NCI-H2029 treated with DMSO at 0.1 percent for 48 hours (cell line): ENCODE results near the gene CCNE1.
"Not testable (repeated sequence)": the region's sequence is repeated elsewhere in the genome, so short reads cannot be mapped to it uniquely, and the experiment has no call there.

Experiments
- DNase-seq: peaks from one replicate; lab custom pipeline; 2025; lab: John Stamatoyannopoulos, UW

CCNE1 gene

DNA sequence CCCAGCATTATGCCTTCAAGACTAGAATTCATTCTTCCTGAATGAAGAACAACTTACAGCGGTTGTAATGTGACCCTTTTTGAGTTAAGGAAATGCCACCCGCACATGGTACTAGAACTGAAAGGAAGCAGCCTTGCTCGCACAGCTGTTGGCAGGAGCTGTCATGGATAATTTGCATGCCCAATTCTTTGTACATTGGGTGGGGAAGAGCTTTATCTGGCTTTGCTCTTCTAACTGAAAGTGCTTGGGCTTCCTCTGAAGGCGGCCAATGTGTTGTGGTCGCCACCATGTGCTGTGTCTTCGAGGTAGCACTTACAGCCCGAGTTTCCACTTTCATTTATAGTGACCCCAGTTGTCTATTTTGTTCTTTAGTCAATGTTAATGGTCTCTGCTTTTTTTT is 3.4 kb downstream of the CCNE1 start:
- DNase-seq, result no peak

GRCh38 chr19:29817316-29817715 is 5.5 kb downstream of the CCNE1 start:
- no peak for DNase-seq

DNA sequence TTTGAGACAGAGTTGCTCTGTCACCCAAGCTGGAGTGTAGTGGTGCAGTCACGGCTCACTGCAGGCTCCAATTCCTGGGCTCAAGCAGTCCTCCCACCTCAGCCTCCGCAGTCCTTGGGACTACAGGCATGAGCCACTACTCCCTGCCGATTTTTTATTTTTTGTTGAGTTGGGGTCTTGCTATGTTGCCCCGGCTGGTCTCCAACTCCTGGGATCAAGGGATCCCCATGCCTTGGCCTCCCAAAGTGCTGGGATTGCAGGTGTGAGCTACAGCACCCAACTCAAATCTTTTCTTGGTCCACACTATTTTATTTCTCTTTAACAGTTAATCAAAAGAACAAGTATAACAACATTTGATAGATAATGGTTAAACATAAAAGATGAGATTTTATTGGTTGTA is 7.5 kb downstream of the CCNE1 start:
- no peak for DNase-seq

DNA sequence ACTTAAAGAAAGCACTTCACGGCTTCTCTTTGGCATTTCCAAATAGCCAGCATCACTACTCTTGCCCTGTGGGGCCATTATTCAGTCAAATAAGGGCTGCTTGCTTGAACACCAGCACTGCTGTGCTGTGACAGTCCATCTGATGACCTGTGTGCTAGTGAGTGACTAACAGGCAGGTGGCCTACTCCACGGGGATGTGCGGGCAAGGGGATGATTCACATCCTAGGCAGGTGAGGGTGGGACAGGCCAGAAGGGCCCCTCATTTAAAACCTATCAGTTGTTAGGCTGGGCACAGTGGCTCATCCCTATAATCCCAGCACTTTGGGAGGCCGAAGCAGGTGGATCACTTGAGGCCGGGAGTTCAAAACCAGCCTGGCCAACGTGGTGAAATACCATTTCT is 8.2 kb downstream of the CCNE1 start:
- no peak for DNase-seq

DNA sequence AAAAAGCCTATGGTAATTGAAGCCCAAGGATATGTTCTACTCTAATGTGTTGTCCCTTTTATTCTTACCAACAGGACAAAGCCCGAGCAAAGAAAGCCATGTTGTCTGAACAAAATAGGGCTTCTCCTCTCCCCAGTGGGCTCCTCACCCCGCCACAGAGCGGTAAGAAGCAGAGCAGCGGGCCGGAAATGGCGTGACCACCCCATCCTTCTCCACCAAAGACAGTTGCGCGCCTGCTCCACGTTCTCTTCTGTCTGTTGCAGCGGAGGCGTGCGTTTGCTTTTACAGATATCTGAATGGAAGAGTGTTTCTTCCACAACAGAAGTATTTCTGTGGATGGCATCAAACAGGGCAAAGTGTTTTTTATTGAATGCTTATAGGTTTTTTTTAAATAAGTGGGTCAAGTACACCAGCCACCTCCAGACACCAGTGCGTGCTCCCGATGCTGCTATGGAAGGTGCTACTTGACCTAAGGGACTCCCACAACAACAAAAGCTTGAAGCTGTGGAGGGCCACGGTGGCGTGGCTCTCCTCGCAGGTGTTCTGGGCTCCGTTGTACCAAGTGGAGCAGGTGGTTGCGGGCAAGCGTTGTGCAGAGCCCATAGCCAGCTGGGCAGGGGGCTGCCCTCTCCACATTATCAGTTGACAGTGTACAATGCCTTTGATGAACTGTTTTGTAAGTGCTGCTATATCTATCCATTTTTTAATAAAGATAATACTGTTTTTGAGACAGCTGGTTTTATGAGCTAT is 12.0 kb downstream of the CCNE1 start:
- no peak for DNase-seq

DNA sequence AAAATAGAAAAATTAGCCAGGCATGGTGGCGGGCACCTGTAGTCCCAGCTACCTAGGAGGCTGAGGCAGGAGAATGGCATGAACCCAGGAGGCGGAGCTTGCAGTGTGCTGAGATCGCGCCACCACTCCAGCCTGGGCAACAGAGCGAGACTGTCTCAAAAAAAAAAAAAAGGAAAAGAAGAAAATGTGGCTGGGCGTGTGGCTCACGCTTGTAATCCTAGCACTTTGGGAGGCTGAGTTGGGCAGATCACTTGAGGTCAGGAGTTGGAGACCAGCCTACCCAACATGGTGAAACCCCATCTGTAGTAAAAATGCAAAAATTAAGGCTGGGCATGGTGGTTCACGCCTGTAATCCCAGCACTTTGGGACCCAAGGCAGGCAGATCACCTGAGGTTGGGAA is 13.5 kb downstream of the CCNE1 start:
- not testable (repeated sequence) for DNase-seq

GRCh38 chr19:29831041-29831548 is 19.3 kb downstream of the CCNE1 start:
- DNase-seq, result no peak

- no peak for DNase-seq
Measured at GRCh38 chr19:29831686-29832085, 19.9 kb downstream of the CCNE1 start.

GRCh38 chr19:29832801-29833200 is 21.0 kb downstream of the CCNE1 start:
- DNase-seq, result no peak

GRCh38 chr19:29833614-29834261 is 21.9 kb downstream of the CCNE1 start:
- DNase-seq, result no peak

DNA sequence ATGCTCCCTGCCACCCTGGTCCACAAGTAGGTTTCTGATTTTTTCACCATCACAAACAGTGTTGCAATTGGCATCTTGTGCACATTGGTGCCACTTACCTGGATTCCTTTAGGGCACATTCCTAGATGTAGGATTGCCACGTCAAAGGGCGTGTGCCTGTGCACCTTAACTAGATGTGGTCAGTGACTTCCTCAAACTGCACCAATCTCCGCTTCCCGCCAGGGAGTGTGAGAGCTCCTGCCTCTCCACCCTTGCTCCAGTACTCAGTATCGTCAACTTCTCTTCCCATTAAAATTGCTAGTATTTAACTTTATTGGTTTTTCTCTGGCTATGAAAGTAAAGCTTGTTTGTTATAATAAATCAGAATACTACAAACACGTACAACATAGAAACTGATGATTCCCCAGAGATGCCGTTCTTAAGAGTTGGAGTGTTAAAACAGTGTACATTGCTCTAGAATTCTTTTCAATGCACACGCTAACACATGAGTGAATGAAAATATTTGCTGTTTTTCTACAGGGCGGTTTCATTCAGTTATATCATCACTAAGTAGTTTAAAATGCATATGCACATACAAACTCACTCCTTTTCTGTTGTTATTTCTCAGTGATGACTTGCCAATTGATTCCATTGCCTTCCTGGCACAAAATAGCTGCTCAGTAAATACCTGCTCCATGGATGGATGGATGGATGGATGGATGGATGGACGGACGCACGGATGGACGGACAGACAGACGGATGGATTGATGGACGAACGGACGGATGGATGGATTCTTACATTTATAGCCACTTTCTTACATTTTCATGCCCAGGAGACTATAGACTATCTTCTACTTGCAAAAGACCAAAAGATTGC is 23.4 kb downstream of the CCNE1 start:
- DNase-seq, result no peak

GRCh38 chr19:29836409-29836825 is 24.6 kb downstream of the CCNE1 start:
- no peak for DNase-seq

- DNase-seq, result no peak
Measured at GRCh38 chr19:29837448-29837981, 25.7 kb downstream of the CCNE1 start.

DNA sequence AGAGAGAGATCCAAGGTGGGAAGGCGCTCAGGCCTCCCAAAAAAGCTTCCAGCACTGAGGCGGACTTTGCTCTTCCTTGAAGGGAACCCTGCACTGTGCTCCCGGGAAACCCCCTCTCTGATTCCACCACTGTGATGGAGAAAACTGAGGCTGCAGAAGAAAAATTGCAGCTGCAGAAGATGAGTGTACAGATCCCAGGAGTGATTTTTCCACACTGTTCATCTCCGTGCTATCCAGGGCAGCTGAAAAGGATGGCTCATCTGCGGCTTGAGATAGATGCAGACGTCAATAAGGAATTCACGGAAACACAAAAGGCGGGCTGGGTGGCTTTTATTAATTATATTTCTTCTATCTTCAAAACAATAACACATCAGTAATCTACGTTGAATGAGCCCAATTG is 26.2 kb downstream of the CCNE1 start:
- no peak for DNase-seq

- no peak for DNase-seq
Measured at GRCh38 chr19:29840066-29840950, 28.5 kb downstream of the CCNE1 start.

DNA sequence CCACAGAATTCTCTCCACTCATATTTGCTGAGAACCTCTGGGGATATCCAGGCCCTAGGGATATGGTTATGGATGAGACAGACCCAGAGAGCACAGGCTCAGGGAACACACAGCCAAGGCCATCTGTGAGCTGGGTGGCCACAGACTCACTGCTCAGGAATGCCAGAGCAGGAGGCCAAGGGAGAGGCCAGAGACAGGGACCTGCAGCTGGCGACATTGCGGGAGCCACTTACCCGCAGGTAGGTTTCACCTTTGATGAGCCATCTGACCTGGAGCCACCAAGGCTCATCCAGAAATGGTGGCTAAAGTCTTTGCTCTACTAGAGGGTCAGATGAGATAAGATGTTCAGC is 29.4 kb downstream of the CCNE1 start:
- DNase-seq, result no peak

DNA sequence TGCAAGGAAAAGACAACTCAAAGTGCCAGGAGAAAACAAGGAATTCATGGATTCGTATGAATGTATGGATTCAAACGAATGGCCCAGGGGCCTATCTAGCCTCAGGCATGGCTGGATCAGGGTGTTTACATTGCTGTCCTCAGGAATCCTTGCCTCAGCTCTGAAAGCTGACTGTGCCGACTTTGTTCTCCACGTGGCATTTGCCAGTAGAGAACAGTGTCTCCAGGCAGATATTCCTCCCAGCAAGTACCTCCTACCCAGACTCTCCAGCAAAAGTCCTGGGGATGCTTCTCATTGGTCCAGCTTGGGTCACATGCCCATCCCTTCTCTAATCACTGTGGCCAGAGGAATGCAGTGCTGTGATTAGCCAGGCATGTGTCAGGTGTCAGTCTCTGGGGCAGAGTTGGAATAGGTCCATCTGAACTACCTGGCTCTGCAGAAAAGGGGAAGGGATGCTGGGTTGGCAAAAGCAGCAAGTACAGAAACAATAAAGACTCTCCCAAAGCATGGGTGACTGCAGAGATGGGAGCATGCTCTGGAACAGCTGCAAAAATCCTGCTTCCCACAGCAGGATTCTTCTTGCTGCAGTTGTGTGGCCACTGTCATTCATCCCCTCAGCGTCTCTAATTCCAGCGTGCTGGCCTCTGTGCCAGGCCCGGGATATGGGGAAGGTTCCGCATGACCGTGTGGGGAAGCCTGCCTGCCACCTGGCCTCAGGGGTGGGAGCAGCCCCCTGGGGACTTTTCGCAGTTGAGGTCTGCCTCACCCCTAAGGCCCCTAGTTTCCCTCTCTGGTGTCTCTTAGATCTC is 30.0 kb downstream of the CCNE1 start:
- DNase-seq, result no peak

DNA sequence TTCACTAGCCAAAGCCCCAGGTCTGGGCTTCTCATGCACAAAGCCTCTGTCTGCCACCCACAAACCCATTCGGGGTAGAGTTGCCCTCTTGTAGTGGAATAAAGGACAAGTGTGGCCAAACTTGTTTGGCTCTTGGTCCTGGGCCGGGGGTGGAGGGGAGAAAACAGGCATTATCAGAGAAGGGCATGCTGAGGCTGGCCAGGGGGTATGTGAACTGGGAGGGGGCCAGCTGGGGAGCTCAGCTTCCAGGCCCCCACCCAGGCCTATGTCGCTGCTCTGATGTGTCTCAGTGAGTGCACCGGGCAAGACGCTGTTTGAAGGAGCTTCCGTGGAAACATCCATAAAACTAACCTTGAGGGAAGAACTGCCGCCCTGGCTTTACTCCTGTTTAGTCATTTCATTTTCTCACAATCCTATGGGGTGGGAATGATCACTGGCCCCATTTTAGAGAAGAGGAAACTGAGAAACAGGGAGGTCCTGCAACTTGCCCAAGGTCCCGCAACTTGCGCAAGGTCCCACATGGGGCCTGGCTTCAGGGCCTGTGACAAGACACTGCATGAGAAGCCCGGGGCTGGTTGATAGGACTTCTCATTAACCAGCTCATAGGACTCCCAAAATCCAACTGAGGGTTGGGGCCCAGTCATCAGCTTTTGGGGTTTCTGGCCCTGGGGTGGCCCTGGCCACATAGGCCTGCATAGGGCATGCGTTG is 30.8 kb downstream of the CCNE1 start:
- no peak for DNase-seq

DNA sequence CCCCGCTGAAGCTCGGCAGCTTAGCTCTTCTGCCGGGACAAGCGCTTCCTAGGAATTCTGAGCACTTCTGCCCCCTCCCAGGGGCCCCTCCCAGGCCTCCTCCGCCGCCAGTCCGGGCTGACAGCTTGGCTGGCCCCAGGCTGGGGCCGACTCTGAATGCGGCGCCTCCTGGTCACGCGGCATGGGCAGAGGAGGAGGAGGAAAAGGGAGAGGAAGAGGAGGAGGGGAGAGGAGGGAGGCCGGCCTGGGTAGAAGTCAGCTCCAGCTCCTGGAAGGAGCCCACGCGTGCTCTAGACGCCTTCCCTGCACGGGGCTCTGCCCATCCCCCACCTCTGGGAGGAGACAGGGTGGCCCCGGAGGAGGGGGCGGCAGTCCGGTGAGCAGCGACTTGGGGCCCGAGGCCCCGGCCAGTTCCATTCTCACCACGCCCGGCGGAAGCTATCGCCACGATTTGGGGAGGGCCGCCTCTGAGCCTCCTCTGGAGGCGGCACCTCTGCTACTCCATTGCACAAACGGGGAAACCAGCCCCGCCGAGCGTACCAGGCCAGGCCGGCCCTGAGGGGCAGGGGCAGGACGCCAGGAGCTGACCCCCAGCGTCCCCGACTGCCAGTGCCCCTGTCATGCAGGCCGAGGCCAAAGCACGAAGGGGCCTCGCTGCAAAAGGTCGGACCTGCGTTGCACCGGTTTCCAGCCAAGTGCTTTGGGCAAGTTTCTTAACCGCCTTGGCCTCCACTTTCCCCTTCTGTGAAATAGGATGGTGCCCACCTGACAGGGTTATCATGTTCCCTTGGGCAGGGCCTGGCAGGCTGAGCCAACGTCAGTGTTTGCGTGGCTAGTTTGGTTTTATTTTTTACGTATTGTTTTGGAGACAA is 31.6 kb downstream of the CCNE1 start:
- no peak for DNase-seq
